AG08395 (cell line): Measurements from ENCODE around the gene TBC1D24.

Experiments used
- DNase-seq: peaks from one replicate; pipeline ENCODE4 v3.0.0; 2012; ENCODE audit warnings: mixed read lengths, low spot score

Gene TBC1D24

GRCh38 chr16:2482708-2483534 is 8.0 kb downstream of the TBC1D24 start:
- peak; percentile 90 for DNase-seq

DNA sequence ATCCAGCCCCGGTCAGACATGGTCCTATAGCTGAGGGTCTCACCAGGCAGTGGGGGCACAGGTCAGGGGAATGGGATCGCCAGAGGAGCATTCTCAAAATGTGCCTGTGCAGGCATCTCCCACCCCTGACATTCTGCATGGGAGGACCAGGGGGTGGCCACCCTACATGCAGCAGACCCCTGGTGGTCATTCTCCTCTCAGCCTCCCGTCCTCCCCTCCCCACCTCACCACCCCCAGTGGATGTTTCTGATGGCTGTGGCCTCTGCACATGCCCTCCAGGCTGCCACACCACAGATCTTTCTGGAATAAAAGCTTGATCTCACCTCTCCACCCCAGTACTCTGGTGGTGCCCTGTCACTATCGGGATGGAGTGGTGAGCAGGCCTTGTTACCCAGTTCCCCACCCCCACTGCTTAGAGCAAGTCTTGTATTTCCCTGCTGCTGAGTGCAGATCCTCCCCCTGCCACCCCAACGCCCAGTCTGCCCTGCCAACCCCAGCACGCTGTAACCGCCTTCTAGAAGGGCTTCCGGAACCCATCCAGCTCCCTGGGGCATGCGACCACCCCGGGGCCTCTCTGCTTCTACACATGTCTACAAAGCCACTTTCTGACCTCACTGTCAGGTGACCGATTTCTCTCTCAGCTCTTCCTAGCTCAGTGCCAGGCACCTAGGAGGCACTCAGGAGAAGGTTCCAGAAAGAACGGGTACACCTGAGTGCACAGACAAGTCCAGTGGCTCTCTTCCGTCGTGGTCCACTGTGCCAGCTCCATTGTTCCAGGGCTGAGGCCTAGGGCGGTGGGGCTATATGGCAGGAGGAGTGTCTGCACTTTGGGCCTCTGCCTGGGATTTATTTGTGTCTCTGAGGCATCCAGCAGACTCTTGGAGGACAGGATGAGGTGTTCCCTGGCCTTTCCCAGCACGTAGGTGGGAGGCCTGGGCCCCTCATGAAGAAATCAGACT is 9.3 kb downstream of the TBC1D24 start:
- DNase-seq, result no peak

DNA sequence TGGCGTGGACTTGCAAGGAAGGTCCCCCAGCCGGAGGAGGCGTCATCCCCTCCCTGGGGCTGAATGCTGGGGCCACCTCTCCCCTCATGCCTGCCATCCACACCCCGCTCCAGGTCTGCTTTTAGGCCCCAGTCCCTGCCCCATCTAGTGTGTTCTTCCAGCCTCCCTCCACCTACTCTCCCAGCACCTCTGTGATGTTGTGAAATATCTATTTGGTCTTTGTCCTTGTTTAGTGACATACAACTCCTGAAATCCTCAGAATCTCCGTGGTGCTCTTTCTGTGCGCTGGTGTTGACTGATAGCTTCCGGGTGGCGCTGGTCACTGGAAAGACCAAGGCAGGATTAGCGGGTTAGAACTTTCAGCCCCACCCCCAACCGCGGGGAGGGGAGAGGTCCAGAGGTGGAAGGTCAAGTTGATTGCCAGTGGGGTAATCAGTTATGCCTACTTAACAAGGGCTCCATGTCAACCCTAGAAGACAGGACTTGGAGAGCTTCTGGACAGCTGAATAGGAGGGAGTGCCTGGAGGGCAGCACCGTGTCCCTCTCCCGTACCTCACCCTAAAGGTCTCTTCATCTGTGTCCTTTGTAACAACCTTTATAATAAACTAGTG is 10.1 kb downstream of the TBC1D24 start:
- DNase-seq, result no peak

GRCh38 chr16:2485811-2486507 is 11.0 kb downstream of the TBC1D24 start:
- DNase-seq, result no peak

GRCh38 chr16:2486645-2487516 is 12.0 kb downstream of the TBC1D24 start:
- no peak for DNase-seq

- DNase-seq, result no peak
These were observed 12.6 kb downstream of the TBC1D24 start for GRCh38 chr16:2487517-2487842.

- DNase-seq, result no peak
These were observed 13.1 kb downstream of the TBC1D24 start for GRCh38 chr16:2487903-2488531.

DNA sequence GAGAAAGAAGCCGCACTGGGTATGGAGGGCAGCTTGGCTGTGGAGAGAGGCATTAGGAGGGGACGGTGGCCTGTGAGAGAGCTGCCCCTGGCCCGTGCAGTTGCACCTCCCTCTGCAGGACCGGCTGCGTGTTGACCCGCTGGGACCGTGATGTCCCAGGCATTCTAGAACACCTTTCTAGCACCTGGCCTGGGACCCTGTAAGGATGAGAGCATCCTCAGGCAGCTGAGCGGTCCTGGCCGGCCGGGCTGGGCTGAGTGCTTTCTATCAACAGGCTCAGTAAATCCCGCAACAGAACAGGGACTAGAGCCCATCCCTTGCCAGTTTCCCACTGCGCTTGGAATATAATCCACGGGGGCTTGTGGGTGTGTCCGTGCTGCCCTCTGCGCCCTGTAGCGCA is 14.7 kb downstream of the TBC1D24 start:
- no peak for DNase-seq

DNA sequence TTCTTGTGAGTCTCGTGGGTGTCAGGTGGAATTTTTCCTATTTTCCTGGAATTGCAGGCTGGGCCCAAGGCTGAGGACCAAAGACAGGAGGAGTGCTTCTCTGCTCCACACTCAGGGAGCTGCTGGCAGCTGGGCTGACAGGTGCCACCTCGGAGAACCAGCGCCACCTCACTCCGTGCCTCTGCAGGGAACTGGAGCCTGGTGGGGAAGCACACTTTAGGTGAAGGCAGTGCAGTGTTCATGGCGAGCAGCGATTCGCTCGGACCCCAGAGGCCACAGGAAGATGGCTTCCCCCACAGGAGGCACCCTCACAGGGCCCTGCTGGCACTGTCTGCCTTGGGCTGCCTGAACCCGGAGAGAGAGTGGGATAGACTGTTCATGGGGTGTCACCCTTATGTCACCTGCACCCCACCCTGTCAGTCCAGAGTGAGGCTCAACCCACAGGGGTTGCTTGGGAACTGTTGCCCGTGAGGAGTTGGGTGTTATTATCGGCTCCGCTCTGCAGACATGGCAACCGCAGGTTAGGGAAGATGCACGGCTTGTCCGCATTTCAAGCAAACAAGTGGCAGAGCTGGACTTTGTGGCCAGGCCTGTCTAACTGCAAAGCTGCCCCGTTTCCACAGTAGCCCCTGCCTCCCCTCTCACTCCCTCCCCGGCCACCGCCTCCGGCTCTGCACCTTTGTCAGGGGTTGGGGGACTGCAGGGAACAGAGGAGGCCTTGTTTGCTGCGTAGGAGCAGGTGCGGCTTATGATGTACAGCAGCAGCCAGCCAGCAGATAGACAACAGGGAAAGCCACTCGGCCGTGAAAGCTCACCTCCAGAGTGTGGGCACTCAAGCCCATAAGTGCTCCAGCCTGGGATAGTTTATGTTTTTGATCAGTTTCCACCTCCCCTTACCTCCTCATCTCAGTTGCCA is 15.5 kb downstream of the TBC1D24 start:
- DNase-seq, result no peak

GRCh38 chr16:2492292-2492691 is 17.4 kb downstream of the TBC1D24 start:
- DNase-seq, result no peak

- DNase-seq, result no peak
These were observed 18.7 kb downstream of the TBC1D24 start for GRCh38 chr16:2493605-2494004.

DNA sequence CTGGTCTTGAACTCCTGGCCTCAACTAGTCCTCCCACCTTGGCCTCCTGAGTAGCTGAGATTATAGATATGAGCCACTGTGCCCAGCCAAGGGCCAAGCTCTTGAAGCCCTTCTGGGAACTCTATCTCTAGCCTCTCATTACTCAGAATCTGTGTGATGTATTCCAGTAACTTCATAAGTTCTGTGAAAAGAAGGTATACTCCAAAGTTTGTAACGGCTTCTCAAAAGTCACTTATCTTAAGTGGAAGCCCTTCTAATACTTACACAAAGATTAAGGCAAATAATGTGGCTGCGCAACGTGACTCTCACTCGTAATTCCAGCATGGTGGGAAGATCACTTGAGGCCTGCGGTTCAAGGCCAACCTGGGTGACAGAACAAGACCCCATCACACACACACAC is 19.7 kb downstream of the TBC1D24 start:
- DNase-seq, result no peak

DNA sequence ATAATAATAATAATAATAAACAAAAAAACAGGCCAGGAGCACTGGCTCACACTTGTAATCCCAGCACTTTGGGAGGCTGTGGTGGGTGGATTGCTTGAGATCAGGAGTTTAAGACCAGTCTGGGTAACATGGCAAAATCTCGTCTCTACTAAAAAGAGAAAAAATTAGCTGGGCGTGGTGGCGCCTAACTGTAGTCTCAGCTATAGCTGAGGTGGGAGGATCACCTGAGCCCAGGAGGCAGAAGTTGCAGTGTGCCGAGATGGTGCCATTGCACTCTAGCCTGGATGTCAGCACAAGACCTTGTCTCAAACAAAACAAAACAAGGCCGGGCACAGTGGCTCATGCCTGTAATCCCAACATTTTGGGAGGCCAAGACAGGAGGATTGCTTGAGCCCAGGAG is 20.1 kb downstream of the TBC1D24 start:
- DNase-seq, result no peak

GRCh38 chr16:2496223-2497115 is 21.5 kb downstream of the TBC1D24 start:
- DNase-seq, result no peak

DNA sequence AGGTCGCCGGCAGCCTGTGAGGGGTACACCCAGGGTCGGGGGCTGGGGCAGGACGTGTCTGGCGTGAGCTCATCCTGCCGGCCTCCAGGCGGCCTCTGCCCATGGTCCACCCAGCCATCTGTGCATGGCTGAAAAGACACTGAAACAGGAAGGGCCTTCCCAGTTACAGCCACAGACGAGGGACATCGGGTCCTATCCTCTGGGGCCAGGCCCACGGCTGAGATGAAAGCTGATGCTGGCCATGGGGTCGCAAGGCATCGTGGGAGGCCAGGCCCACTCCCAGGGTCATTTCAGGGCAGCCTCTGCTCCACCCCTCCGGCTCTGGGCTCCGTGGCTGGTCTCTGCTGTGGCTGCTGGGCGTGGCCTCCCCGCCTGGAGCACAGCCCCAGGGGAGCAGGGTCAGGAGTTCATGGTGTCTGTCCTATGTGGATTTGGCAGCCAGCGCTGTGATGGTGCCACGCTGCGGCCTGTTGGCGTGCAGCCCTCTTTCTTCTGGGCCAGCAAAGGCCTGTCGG is 22.2 kb downstream of the TBC1D24 start:
- DNase-seq, result no peak

GRCh38 chr16:2497695-2498484 is 23.0 kb downstream of the TBC1D24 start:
- DNase-seq, result no peak

DNA sequence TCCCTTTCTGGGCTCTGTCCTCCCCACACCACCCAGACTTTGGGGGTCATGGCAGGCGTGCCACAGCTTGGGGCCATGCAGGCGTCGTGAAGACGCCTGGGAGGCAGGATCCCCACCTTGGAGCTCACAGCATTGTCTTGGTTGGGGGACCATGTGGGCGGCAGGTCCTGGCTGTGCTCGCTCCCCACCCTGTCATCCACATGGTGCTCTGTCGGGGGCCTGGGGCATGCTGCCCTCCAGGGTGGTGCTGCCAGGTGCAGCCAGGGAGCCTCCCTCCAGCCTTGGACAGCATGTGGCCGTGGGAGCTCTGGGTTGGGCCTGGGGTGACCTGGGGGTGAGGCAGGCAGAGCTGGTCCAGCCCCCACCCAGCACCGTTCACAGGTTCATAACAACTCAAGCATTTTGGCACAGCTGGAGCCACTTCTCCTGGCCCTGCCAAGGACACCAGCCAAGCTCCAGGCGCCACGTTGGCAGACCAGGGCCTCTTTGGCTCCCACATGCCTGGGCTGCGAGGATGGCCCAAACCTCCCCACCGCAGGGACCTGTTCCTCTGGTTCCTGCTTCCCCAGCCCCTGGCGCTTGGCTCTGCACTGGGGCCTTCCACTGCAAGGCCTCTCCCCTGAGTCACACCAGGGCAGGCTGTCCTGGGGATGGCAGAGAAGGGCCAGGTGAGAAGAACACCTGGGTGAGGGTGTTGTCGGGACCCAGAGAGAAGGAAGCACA is 23.8 kb downstream of the TBC1D24 start:
- DNase-seq, result no peak
